HepG2 (cell line): ENCODE data around the gene USP2. TPM values are rescaled to one million over a fixed set of nuclear protein-coding genes. Genes with fewer than 3 reads are reported as not detected.

Experiments
- ARHGAP35 ChIP-seq: sonication (generic); formaldehyde crosslinking; IDR thresholded peaks from 2 replicates; pipeline ENCODE4 v1.9.0; 2022; ENCODE audit warnings: mild to moderate bottlenecking, inconsistent platforms, moderate library complexity, missing genetic modification reagents, borderline replicate concordance
- ARNT2 ChIP-seq: sonication (generic); formaldehyde crosslinking; IDR thresholded peaks from 2 replicates; pipeline ENCODE4 v1.8.0; 2022; ENCODE audit warnings: mild to moderate bottlenecking, low read depth, missing genetic modification reagents, moderate library complexity
- KDM2A ChIP-seq: sonication (generic); formaldehyde crosslinking; IDR thresholded peaks from 2 replicates; pipeline ENCODE4 v1.4.0; 2020; ENCODE audit warnings: low read depth, missing genetic modification reagents, borderline replicate concordance
- MAZ ChIP-seq, 2 experiments: sonication (generic) in 1 of 2; formaldehyde crosslinking in 1 of 2; IDR thresholded peaks; 2 replicates each; pipeline versions ENCODE4 v1.5.0 to v1.6.1; 2012 to 2020; ENCODE audit warnings: low read depth in 2 of 2, mild to moderate bottlenecking in 2 of 2, borderline replicate concordance in 1 of 2, improper control_type of control experiment in 1 of 2, low read length in 1 of 2, missing genetic modification reagents in 1 of 2, moderate library complexity in 1 of 2
- MBD4 ChIP-seq: IDR thresholded peaks from 2 replicates; pipeline ENCODE4 v1.6.1; 2012; ENCODE audit warnings: low read length, inconsistent platforms, borderline replicate concordance
- MLXIP ChIP-seq: sonication (generic); formaldehyde crosslinking; IDR thresholded peaks from 2 replicates; pipeline ENCODE4 v1.9.0; 2021; ENCODE audit warnings: missing genetic modification reagents, borderline replicate concordance
- MYC ChIP-seq: sonication (generic); formaldehyde crosslinking; IDR thresholded peaks from 2 replicates; pipeline ENCODE4 v1.9.0; 2021; ENCODE audit warnings: missing genetic modification reagents, borderline replicate concordance
- NFKBIZ ChIP-seq: IDR thresholded peaks from 2 replicates; pipeline ENCODE4 v1.6.1; 2018; ENCODE audit warnings: missing genetic modification reagents, missing compliant biosample characterization
- PRDM4 ChIP-seq: sonication (generic); formaldehyde crosslinking; IDR thresholded peaks from 2 replicates; pipeline ENCODE4 v1.9.0; 2021; ENCODE audit warnings: missing genetic modification reagents, borderline replicate concordance
- STAG1 ChIP-seq: sonication (generic); formaldehyde crosslinking; IDR thresholded peaks from 2 replicates; pipeline ENCODE4 v1.4.0; 2020; ENCODE audit warnings: missing genetic modification reagents
- THAP11 ChIP-seq: IDR thresholded peaks from 2 replicates; pipeline ENCODE4 v1.6.1; 2016; ENCODE audit warnings: missing biosample characterization, missing genetic modification reagents
- ZBTB43 ChIP-seq: sonication (generic); formaldehyde crosslinking; conservative IDR thresholded peaks from 2 replicates; pipeline ENCODE4 v1.4.0; 2020; ENCODE audit warnings: missing genetic modification reagents
- ZBTB7B ChIP-seq: sonication (generic); formaldehyde crosslinking; IDR thresholded peaks from 2 replicates; pipeline ENCODE4 v1.4.0; 2020; ENCODE audit warnings: missing genetic modification reagents
- ZBTB8A ChIP-seq: sonication (generic); formaldehyde crosslinking; IDR thresholded peaks from 2 replicates; pipeline ENCODE4 v1.4.0; 2020; ENCODE audit warnings: mild to moderate bottlenecking, low read depth, missing genetic modification reagents, borderline replicate concordance
- ZNF234 ChIP-seq: sonication (generic); formaldehyde crosslinking; conservative IDR thresholded peaks from 2 replicates; pipeline ENCODE4 v1.5.1; 2020; ENCODE audit warnings: mild to moderate bottlenecking, missing genetic modification reagents
- ZNF256 ChIP-seq: sonication (generic); formaldehyde crosslinking; conservative IDR thresholded peaks from 2 replicates; pipeline ENCODE4 v1.4.0; 2020; ENCODE audit warnings: missing genetic modification reagents
- ZNF274 ChIP-seq: sonication (generic); formaldehyde crosslinking; IDR thresholded peaks from 2 replicates; pipeline ENCODE4 v1.5.1; 2020; ENCODE audit warnings: mild to moderate bottlenecking, missing genetic modification reagents
- ZNF282 ChIP-seq: fragments of 450-650 bp; IDR thresholded peaks from 2 replicates; pipeline ENCODE4 v1.6.1; 2018; ENCODE audit not compliant: partially characterized antibody
- ZNF331 ChIP-seq: sonication (generic); formaldehyde crosslinking; IDR thresholded peaks from 2 replicates; pipeline ENCODE4 v1.4.0; 2020; ENCODE audit warnings: missing genetic modification reagents
- ZNF605 ChIP-seq: sonication (generic); formaldehyde crosslinking; IDR thresholded peaks from 2 replicates; pipeline ENCODE4 v1.8.0; 2022; ENCODE audit warnings: mild to moderate bottlenecking, missing genetic modification reagents
- ZNF83 ChIP-seq: sonication (generic); formaldehyde crosslinking; IDR thresholded peaks from 2 replicates; pipeline ENCODE4 v1.4.0; 2020; ENCODE audit warnings: missing genetic modification reagents, mild to moderate bottlenecking, borderline replicate concordance
- ZNF839 ChIP-seq: sonication (generic); formaldehyde crosslinking; IDR thresholded peaks from 2 replicates; pipeline ENCODE4 v1.4.0; 2020; ENCODE audit warnings: missing genetic modification reagents, mild to moderate bottlenecking, borderline replicate concordance
- ZSCAN31 ChIP-seq: sonication (generic); formaldehyde crosslinking; IDR thresholded peaks from 2 replicates; pipeline ENCODE4 v1.5.0; 2020; ENCODE audit warnings: low read depth, mild to moderate bottlenecking, missing genetic modification reagents
- polyA plus RNA-seq, 8 experiments: library from polyadenylated mRNA; depleted of rRNA in 3 of 8; stranded (reverse) in 7 of 8; unstranded in 1 of 8; fragments of >200 nt; fragmentation: Illumina TruSeq in 4 of 8; extraction: Trizol in 4 of 8; gene quantifications; 2 replicates each; pipeline versions ENCODE4 v1.2.1 to v1.2.3, GENCODE V29; 2011 to 2016; ENCODE audit warnings: low read depth in 4 of 8, missing spikeins in 1 of 8, mixed read lengths in 1 of 8; ENCODE audit not compliant: insufficient read depth in 1 of 8
- total RNA-seq, 5 experiments: library from RNA; depleted of rRNA; stranded (reverse); fragments of >200 nt; fragmentation: Illumina TruSeq; extraction: Trizol; gene quantifications; 2 replicates each; pipeline ENCODE4 v1.2.3, GENCODE V29; 2016; ENCODE audit warnings: low read depth in 1 of 5

The USP2 gene
- total and polyA plus RNA-seq, 2 of the 13 experiments (the other 11 are each of a cell fraction or from before 2014, with no cell fraction given) = 2.5 to 6.0 TPM

- peak; percentile 36; the same call in 1 of the 2 replicates for TF ChIP-seq THAP11 (CRISPR knock-in tag)
- TF ChIP-seq NFKBIZ = no peak
- peak; percentile 43 for TF ChIP-seq STAG1 (CRISPR knock-in tag)
- no peak for TF ChIP-seq ZNF605
- TF ChIP-seq ZNF234 (CRISPR knock-in tag) = no peak
- no peak for TF ChIP-seq ZNF83 (CRISPR knock-in tag)
- no peak for TF ChIP-seq MBD4
- peak; percentile 50; the same call in 1 of the 2 replicates for TF ChIP-seq ZNF331
- TF ChIP-seq ARHGAP35 = no peak
- TF ChIP-seq ZNF274 (CRISPR knock-in tag) = no peak; the same call in 1 of the 2 replicates
- no peak for TF ChIP-seq ZNF256 (CRISPR knock-in tag)
- no peak for TF ChIP-seq ARNT2 (CRISPR knock-in tag)
- TF ChIP-seq MAZ (IDR thresholded peaks at IDR 0.05; ENCODE audit: borderline replicate concordance, low read depth, low read length) = no peak
- TF ChIP-seq MAZ (CRISPR knock-in tag; IDR thresholded peaks at IDR 0.05; ENCODE audit: low read depth) = no peak
- no peak for TF ChIP-seq ZNF282
- TF ChIP-seq ZBTB43 = 0 out of 2 replicates have a peak, but pooled peaks have one; percentile 36
- TF ChIP-seq MYC (CRISPR knock-in tag) = peak; percentile 58; the same call in 1 of the 2 replicates
- no peak for TF ChIP-seq ZNF839
- TF ChIP-seq KDM2A (CRISPR knock-in tag) = peak; percentile 80; the same call in 1 of the 2 replicates
- TF ChIP-seq ZBTB7B (CRISPR knock-in tag) = peak; percentile 71
- TF ChIP-seq ZSCAN31 = 0 out of 2 replicates have a peak, but pooled peaks have one; percentile 43
- TF ChIP-seq MLXIP = no peak
- no peak for TF ChIP-seq ZBTB8A
- no peak for TF ChIP-seq PRDM4 (CRISPR knock-in tag)
Observed at GRCh38 chr11:119339589-119340334, 41.7 kb downstream of the USP2 start (continued).
